ENCODE data around the gene DUSP22. TPM values are rescaled to one million over a fixed set of nuclear protein-coding genes. Genes with fewer than 3 reads are reported as not detected.
A peak's percentile ranks its signal among the peaks of the same experiment; 100 is the strongest.

The DUSP22 gene
- polyA plus RNA-seq, 1 experiment: 9.8 TPM

- CTCF ChIA-PET: no interaction called here
- H3K36me3 ChIP-seq (ENCODE audit: control insufficient read depth, insufficient read depth, low read length): no peaks in the 10 kb centered on the region
- TF ChIP-seq CTCF (IDR thresholded peaks at IDR 0.05; ENCODE audit: insufficient read depth, low read depth, low read length): no peak
- H3K4me3 ChIP-seq (ENCODE audit: low read depth, low read length): no peak overlapping the region
- POLR2A ChIA-PET: no interaction called here
- H3K27me3 ChIP-seq (ENCODE audit: control insufficient read depth, insufficient read depth, low read length): no peaks in the 10 kb centered on the region
- no peak for DNase-seq (ENCODE audit: low read depth)
These were observed 3.4 kb upstream of the DUSP22 start for GRCh38 chr6:288866-289265.

GRCh38 chr6:290111-290922, 2.0 kb upstream of the DUSP22 start:
- H3K27me3 ChIP-seq (ENCODE audit: control insufficient read depth, insufficient read depth, low read length): no peaks in the 10 kb centered on the region
- no peak for TF ChIP-seq CTCF (IDR thresholded peaks at IDR 0.05; ENCODE audit: insufficient read depth, low read depth, low read length)
- no peak overlapping the region for H3K4me3 ChIP-seq (ENCODE audit: low read depth, low read length)
- ChIA-PET CTCF (no interaction called here), POLR2A (no interaction called here)
- H3K36me3 ChIP-seq (ENCODE audit: control insufficient read depth, insufficient read depth, low read length): no peaks in the 10 kb centered on the region
- DNase-seq (ENCODE audit: low read depth): no peak

GRCh38 chr6:291204-291696, 1.0 kb upstream of the DUSP22 start:
- CTCF ChIA-PET: no interaction called here

GRCh38 chr6:292506-293192, 362 bp downstream of the DUSP22 start:
- Histone ChIP-seq H3K4me3 (ENCODE audit: low read depth, low read length) (peak overlapping the region; percentile 69), H3K27me3 (ENCODE audit: control insufficient read depth, insufficient read depth, low read length) (no peaks in the 10 kb centered on the region), H3K36me3 (ENCODE audit: control insufficient read depth, insufficient read depth, low read length) (no peaks in the 10 kb centered on the region)
- POLR2A ChIA-PET: interaction anchor here (0.6 to 0.7 kb wide), 2 partner anchors 20 to 800 kb away, joined by 4 to 9 read pairs; no protein-coding TSS in a partner anchor
- no peak for TF ChIP-seq CTCF (IDR thresholded peaks at IDR 0.05; ENCODE audit: insufficient read depth, low read depth, low read length)
- CTCF ChIA-PET: interaction anchor here (0.6 to 0.9 kb wide), 2 partner anchors 15 to 20 kb away, joined by 3 read pairs; no protein-coding TSS in a partner anchor
- no peak for DNase-seq (ENCODE audit: low read depth)

More at GRCh38 chr6:291204-291696, 1.0 kb upstream of the DUSP22 start:
- POLR2A ChIA-PET: no interaction called here
- H3K36me3 ChIP-seq (ENCODE audit: control insufficient read depth, insufficient read depth, low read length): no peaks in the 10 kb centered on the region
- no peak for DNase-seq (ENCODE audit: low read depth)
- H3K4me3 ChIP-seq (ENCODE audit: low read depth, low read length): peak overlapping the region; percentile 69
- H3K27me3 ChIP-seq (ENCODE audit: control insufficient read depth, insufficient read depth, low read length): no peaks in the 10 kb centered on the region
- no peak for TF ChIP-seq CTCF (IDR thresholded peaks at IDR 0.05; ENCODE audit: insufficient read depth, low read depth, low read length)

Data from BJ (cell line).